Left lung (tissue), 10 donors: ENCODE measurements around the gene CACNA1S. TPM values are rescaled to one million over a fixed set of nuclear protein-coding genes. Genes with fewer than 3 reads are reported as not detected.

Experiments
- ATAC-seq: fragments of 200-7000 bp; cut with Tn5 transposase; one replicate; pipeline ENCODE4 v1.9.1; 2020; ENCODE audit warnings: moderate library complexity
- DNase-seq, 4 donors: peaks; one replicate each; pipeline ENCODE4 v3.0.0-alpha.2; 2013 to 2020
- H3K27ac ChIP-seq, 2 donors: fragments of 200-600 bp; sonication (generic) in 1 of 2; one replicate each; pipeline versions ENCODE4 v1.5.0 to v1.8.0; 2020 to 2021
- H3K27me3 ChIP-seq, 2 donors: fragments of 200-600 bp; sonication (generic) in 1 of 2; one replicate each; pipeline versions ENCODE4 v1.5.0 to v1.8.0; 2020 to 2021
- H3K36me3 ChIP-seq, 2 donors: fragments of 200-600 bp; sonication (generic) in 1 of 2; one replicate each; pipeline versions ENCODE4 v1.5.0 to v1.8.0; 2020 to 2021
- H3K4me1 ChIP-seq, 2 donors: fragments of 200-600 bp; one replicate each; pipeline ENCODE4 v1.8.0; 2021
- H3K4me3 ChIP-seq, 2 donors: fragments of 200-600 bp; sonication (generic) in 1 of 2; one replicate each; pipeline versions ENCODE4 v1.5.0 to v1.8.0; 2020 to 2021; ENCODE audit warnings: mild to moderate bottlenecking in 1 of 2
- H3K9me3 ChIP-seq, 2 donors: fragments of 200-600 bp; sonication (generic) in 1 of 2; one replicate each; pipeline versions ENCODE4 v1.5.0 to v1.8.0; 2020 to 2021
- CTCF ChIP-seq, 2 donors: fragments of 200-600 bp; sonication (generic) in 1 of 2; IDR thresholded peaks; one replicate each; pipeline versions ENCODE4 v1.5.0 to v1.8.0; 2021; ENCODE audit warnings: antibody characterized with exemption in 2 of 2
- intact Hi-C, 2 donors: fragments of 100-400 bp; cut with DNase I; formaldehyde crosslinking; loops; one replicate each; pipeline versions ENCODE4 v1.11.2 to v1.14.2; 2022
- polyA plus RNA-seq, 6 donors: library from polyadenylated mRNA; unstranded; fragments of 120-200 nt; gene quantifications; one replicate each; pipeline ENCODE4 v1.2.1, GENCODE V29; 2013; ENCODE audit not compliant: insufficient read length in 6 of 6
- total RNA-seq, 2 donors: library from RNA; stranded (reverse); fragmentation: NEBNext Ultra II Directional; extraction: Animal tissue kit (Norgen Biotek cat#: 25700); gene quantifications; one replicate each; pipeline ENCODE4 v1.2.1, GENCODE V29; 2021
- donor health status: DM: no; HTN: yes; CAD: no.
- donor health status: DM: no; HTN: no; CAD: no.

CACNA1S gene
- total and polyA plus RNA-seq, 8 donors = 0.10 to 0.17 (median 0.12) TPM; not detected in 1

- Histone ChIP-seq H3K27ac (peak overlapping the region in 1 of 2 donors; percentile 35), H3K4me1 (peaks cover 17 to 100% of the 10 kb centered on the region in 2 donors), H3K27me3 (peaks cover 0 to 41% of the 10 kb centered on the region in 2 donors), H3K36me3 (no peaks in the 10 kb centered on the region), H3K9me3 (no peaks in the 10 kb centered on the region), H3K4me3 (no peak overlapping the region)
- intact Hi-C loops = no loop called here
- DNase-seq = no peak
- no peak for TF ChIP-seq CTCF (IDR thresholded peaks at IDR 0.05)
- ATAC-seq = no peak
Measured at GRCh38 chr1:201017828-201018163, 94.4 kb downstream of the CACNA1S start.

- H3K4me3 ChIP-seq = no peak overlapping the region
- no peak for ATAC-seq
- H3K27me3 ChIP-seq = peaks cover 0 to 37% of the 10 kb centered on the region in 2 donors
- no peak for TF ChIP-seq CTCF (IDR thresholded peaks at IDR 0.05)
- no peak for DNase-seq
- H3K27ac ChIP-seq = peak overlapping the region in 1 of 2 donors; percentile 35
- intact Hi-C loops = no loop called here
- peaks cover 16 to 99% of the 10 kb centered on the region in 2 donors for H3K4me1 ChIP-seq
- no peaks in the 10 kb centered on the region for H3K36me3 ChIP-seq
- H3K9me3 ChIP-seq = no peaks in the 10 kb centered on the region
Measured at GRCh38 chr1:201016943-201017827, 95.0 kb downstream of the CACNA1S start.

- Histone ChIP-seq H3K36me3 (no peaks in the 10 kb centered on the region), H3K4me3 (no peak overlapping the region), H3K4me1 (peaks cover 16 to 95% of the 10 kb centered on the region in 2 donors), H3K9me3 (no peaks in the 10 kb centered on the region), H3K27ac (peak overlapping the region in 1 of 2 donors; percentile 35), H3K27me3 (peaks cover 0 to 36% of the 10 kb centered on the region in 2 donors)
- peak; percentile 5 for ATAC-seq
- intact Hi-C loops = no loop called here
- DNase-seq = peak in 2 of 4 donors; percentile 45 to 63
- no peak for TF ChIP-seq CTCF (IDR thresholded peaks at IDR 0.05)
Measured at GRCh38 chr1:201016211-201016651, 96.0 kb downstream of the CACNA1S start.

GRCh38 chr1:201015551-201016091 is 96.6 kb downstream of the CACNA1S start:
- no peak for DNase-seq
- intact Hi-C loops = no loop called here
- no peak overlapping the region for H3K4me3 ChIP-seq

More at GRCh38 chr1:201015551-201016091, 96.6 kb downstream of the CACNA1S start:
- Histone ChIP-seq H3K36me3 (no peaks in the 10 kb centered on the region), H3K27ac (peak overlapping the region in 1 of 2 donors; percentile 35), H3K9me3 (no peaks in the 10 kb centered on the region), H3K27me3 (peaks cover 0 to 38% of the 10 kb centered on the region in 2 donors), H3K4me1 (peaks cover 16 to 89% of the 10 kb centered on the region in 2 donors)
- ATAC-seq = no peak
- TF ChIP-seq CTCF (IDR thresholded peaks at IDR 0.05) = no peak
